Measurements from ENCODE around the gene NPC1L1. TPM values are rescaled to one million over a fixed set of nuclear protein-coding genes. Genes with fewer than 3 reads are reported as not detected.
"Not testable (repeated sequence)": the region's sequence is repeated elsewhere in the genome, so short reads cannot be mapped to it uniquely, and the experiment has no call there.

Gene NPC1L1
- polyA plus RNA-seq, 1 donor from 2014 or later, result not detected

GRCh38 chr7:44506592-44507288 lies 34.4 kb downstream of the NPC1L1 start:
- H3K27ac ChIP-seq (ENCODE audit: low read length); H4K20me1 ChIP-seq (ENCODE audit: insufficient read depth); H3F3A ChIP-seq (ENCODE audit: insufficient read depth, low read length, poor library complexity, severe bottlenecking); H3K9me2 ChIP-seq (ENCODE audit: insufficient read depth, low read length); H3K79me2 ChIP-seq (replicated peaks; ENCODE audit: insufficient read depth, low read length); H2AFZ ChIP-seq (ENCODE audit: low read depth, low read length); H3K9ac ChIP-seq (ENCODE audit: low read length); H3K27me3 ChIP-seq (ENCODE audit: insufficient read depth, low read depth, low read length); H3K4me2 ChIP-seq (ENCODE audit: low read length); H3K4me3 ChIP-seq (ENCODE audit: low read length); H3K36me3 ChIP-seq (ENCODE audit: insufficient read depth, low read length); H3K9me3 ChIP-seq (ENCODE audit: low read length): not testable (repeated sequence)

GRCh38 chr7:44505595-44505994 lies 35.5 kb downstream of the NPC1L1 start:
- no peaks in the 10 kb centered on the region for H3F3A ChIP-seq (ENCODE audit: insufficient read depth, low read length, poor library complexity, severe bottlenecking)
- H2AFZ ChIP-seq (ENCODE audit: low read depth, low read length), result no peak overlapping the region
- no peak overlapping the region for H3K27ac ChIP-seq (ENCODE audit: low read length)
- H3K4me3 ChIP-seq (ENCODE audit: low read length), result no peak overlapping the region
- H3K79me2 ChIP-seq (replicated peaks; ENCODE audit: insufficient read depth, low read length), result no peaks in the 10 kb centered on the region
- H3K9me3 ChIP-seq (ENCODE audit: low read length), result no peaks in the 10 kb centered on the region
- no peak overlapping the region for H3K9ac ChIP-seq (ENCODE audit: low read length)
- no peak for TF ChIP-seq TAF1 (IDR thresholded peaks at IDR 0.05; ENCODE audit: low read depth)
- TF ChIP-seq REST (IDR thresholded peaks at IDR 0.05; ENCODE audit: borderline replicate concordance), result no peak
- no peak for TF ChIP-seq SMC3 (conservative IDR thresholded peaks at IDR 0.05; ENCODE audit: poor library complexity)
- TF ChIP-seq POLR2AphosphoS5 (IDR thresholded peaks at IDR 0.05), result no peak
- TF ChIP-seq CTCF (IDR thresholded peaks at IDR 0.05; ENCODE audit: poor library complexity, severe bottlenecking), result no peak
- no peak for TF ChIP-seq MXI1 (conservative IDR thresholded peaks at IDR 0.05; ENCODE audit: poor library complexity, severe bottlenecking)
- no peak for TF ChIP-seq EZH2 (IDR thresholded peaks at IDR 0.05; ENCODE audit: borderline replicate concordance, insufficient read depth, low read length, poor library complexity, severe bottlenecking)
- no peak for TF ChIP-seq RAD21 (conservative IDR thresholded peaks at IDR 0.05)
- no peak for TF ChIP-seq EP300 (conservative IDR thresholded peaks at IDR 0.05; ENCODE audit: poor library complexity, severe bottlenecking)
- no peak overlapping the region for H3K4me2 ChIP-seq (ENCODE audit: low read length)
- H4K20me1 ChIP-seq (ENCODE audit: insufficient read depth), result no peaks in the 10 kb centered on the region
- no peaks in the 10 kb centered on the region for H3K27me3 ChIP-seq (ENCODE audit: insufficient read depth, low read depth, low read length)
- no peaks in the 10 kb centered on the region for H3K36me3 ChIP-seq (ENCODE audit: insufficient read depth, low read length)
- H3K9me2 ChIP-seq (ENCODE audit: insufficient read depth, low read length), result no peaks in the 10 kb centered on the region

Data from neural cell (in vitro differentiated cells).